HG03565 (cell line): Measurements from ENCODE around the gene RAD51B.
"Not testable (repeated sequence)": the region's sequence is repeated elsewhere in the genome, so short reads cannot be mapped to it uniquely, and the experiment has no call there.

ENCODE experiments used
- ATAC-seq: cut with Tn5 transposase; IDR thresholded peaks from one replicate; pipeline ENCODE4 v1.9.1; 2021; ENCODE audit warnings: mild to moderate bottlenecking, moderate library complexity; ENCODE audit not compliant: unreplicated experiment

The RAD51B gene

DNA sequence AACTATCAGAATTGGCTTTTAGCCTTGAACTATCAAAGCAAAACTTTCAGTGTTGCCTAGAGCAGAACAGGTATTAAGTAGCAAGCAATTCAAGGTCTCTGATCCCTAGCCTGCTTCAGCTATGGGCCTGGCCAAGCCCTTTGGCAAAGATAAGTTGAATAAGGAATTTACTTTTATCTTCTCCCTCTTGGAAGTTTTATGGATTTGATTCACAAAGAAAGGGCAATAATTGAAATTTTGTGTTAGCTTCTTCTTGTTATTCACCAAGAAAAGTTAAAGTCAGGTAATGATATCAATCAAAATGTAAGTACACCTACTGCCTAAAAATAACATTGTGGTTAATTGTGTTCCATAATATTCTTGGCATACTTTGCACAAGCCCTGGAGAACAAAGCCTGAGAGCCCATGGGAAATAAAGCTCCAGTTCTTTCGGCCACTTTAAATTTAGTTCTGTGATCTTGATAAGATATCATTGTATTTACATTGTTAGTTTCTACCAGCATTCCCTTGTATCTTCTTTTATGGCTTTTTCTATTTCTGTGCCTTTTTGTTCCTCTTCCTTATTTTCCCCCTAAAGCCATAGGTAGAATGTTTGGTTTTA, 158.0 kb downstream of the RAD51B start:
- ATAC-seq: no peak

DNA sequence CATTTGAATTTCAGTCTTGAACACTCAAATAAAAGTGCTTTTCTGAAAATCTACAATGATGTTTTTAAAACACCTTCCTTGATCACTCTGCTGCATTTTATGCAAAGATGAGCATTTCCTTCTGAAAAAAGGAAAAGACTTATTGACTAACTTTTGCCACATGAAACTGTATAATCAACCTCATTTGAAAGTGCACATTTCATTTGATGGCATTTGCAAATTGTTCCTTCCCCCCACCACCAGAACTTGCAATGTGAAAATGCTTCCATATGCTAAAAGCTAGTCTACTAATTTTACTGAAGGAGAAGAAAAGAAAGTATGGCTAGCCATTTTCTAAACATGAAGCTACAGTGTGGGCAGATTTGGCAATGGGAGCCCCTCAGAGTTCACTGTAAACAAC, 159.2 kb downstream of the RAD51B start:
- ATAC-seq: no peak

DNA sequence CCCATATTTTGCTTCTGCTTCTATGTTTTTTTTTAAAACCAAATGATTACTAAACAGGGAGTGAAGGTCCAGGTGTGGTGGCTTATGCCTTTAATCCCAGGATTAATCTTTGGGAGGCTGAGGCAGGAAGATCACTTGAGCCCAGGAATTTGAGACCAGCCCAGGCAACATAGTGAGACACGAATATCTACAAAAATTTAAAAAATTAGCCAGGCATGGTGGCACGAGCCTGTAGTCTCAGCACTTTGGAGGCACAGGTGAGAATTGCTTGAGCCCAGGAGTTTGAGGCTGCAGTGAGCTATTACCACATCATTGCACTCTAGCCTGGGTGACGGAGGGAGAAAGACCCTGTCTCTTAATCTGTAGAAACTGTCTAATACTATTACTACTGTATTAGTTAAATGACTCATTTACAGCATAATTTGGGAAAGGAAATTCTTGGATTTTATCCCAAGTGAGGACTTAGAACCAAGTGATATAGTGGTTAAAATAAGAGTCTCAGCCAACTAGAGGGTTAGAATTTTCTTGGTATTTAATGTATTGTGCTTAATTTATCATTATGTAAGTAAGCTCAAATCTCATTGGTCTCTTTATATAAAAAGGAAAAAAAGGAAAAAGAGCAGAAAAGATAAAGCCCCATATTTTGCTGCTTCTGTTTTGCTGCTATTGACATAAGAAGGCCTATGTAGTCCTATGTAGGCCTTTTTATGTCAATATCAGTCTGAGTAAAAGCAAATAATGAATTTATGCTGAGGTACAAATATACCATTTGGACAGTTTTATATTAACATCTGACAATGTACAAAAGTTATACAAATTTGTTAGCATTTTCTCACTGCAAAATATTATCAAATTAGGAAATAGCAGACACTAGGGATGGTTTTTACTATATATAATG, 163.4 kb downstream of the RAD51B start:
- no peak for ATAC-seq

DNA sequence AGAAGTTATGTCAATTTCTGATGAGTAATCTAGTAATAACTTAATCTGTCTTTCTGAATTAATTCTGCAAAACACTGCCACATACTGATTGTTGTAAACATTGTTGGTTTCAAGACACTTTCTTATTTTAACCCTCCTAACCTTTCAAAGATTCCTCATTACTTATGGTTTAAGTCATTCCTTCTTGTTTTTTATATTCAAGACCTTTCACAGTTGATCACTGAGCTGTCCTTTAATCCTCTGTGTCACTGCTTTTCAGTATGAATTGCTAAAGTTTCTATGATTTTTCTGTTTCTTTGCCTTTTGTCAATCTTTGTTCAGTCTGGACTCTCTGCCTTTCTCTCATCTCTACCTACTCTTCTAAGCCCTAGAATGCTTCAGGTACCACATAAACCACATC, 164.7 kb downstream of the RAD51B start:
- no peak for ATAC-seq

DNA sequence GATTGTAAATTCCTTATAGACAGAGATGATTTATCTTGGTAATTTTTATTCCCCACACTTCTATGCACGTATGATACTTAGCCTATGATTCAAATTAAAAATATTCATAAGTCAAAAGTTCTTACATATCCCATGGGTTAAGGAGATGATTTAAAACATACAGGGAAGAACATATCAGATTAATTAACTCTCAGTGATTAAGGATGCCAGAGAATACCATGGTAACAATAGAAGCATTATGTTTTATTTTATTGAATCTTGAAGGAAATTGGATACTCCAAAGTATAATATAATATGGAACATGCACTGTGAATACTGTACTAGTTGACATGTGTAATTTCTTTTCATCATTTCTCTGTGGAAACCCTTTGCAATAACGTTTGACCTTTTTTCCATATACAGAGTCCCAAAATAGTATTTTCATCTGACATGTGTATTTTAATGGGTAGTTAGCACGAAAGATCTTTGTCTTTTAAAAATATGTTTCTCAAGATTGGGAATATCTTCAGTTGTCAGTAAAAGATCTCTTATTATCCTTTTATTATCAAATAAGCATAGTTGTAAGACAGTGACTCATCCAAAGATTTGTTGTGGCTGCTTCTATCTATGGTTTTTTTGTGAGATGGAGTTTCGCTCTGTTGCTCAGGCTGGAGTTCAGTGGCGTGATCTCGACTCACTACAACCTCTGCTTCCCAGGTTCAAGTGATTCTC, 166.7 kb downstream of the RAD51B start:
- ATAC-seq: no peak

DNA sequence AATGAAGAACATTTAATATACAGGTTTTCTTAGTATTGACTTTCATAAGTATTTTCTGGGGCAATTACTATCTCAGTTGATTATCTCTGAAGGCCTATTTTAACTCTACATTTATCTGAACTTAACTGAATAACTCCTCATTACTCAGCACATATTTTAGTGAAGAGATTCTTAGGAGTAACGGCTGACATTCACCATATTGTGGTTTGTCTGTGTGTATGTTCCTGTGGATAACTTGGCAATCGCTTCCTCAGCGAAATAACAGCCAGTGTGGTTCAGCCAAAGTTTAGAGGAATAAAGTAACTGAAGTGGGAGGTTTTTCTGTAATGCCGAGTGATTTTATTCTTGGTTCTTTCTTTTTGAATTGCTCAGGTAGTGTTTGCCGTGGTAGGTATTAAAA, 168.0 kb downstream of the RAD51B start:
- no peak for ATAC-seq

DNA sequence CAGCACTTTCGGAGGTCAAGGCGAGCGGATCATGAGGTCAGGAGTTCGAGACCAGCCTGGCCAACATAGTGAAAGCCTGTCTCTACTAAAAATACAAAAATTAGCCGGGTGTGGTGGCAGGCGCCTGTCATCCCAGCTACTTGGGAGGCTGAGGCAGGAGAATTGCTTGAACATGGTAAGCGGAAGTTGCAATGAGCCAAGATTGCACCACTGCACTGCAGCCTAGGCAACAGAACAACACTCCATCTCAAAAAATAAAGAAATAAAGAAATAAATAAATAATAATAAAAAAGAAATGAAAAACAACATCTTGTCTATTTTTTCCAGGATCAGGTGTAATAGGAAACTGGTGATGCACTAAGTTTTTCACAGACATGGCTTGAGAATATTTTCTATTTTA, 168.6 kb downstream of the RAD51B start:
- ATAC-seq: not testable (repeated sequence)

DNA sequence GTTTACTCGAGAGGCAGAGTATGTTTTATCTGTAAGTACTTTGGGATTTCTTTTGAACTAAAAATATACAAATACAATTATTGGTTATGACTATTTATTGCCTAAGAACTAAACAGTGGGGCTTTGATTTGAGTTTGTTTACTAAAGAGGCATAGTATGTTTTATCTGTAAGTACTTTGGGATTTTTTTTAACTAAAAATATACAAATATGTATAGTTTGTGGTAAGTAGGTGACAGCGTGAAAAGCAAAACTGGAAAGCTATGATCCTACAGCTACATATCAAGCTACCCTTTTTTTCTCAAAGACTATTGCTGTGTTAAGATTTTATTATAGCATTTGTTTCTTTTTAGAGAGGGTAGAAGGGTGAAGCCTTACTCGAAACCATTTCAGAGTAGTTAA, 171.0 kb downstream of the RAD51B start:
- no peak for ATAC-seq

DNA sequence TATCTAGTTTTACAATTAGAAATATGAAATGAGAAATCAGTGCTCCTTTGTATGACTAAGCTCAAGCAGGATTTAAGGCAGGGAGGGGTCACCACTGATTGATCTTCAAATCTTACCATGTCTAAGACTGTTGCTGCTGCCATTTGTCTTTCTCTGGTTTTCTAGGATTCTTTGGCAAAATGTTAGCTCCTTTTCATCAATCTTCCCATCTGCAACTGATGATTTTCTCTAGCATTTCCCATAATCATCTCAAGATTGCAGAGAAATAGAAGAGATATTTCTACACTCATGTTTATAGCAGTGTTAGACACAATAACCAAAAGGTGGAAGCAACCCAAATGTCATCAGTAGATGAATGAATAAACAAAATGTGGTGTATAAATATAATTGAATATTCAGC, 175.0 kb downstream of the RAD51B start:
- ATAC-seq: no peak

DNA sequence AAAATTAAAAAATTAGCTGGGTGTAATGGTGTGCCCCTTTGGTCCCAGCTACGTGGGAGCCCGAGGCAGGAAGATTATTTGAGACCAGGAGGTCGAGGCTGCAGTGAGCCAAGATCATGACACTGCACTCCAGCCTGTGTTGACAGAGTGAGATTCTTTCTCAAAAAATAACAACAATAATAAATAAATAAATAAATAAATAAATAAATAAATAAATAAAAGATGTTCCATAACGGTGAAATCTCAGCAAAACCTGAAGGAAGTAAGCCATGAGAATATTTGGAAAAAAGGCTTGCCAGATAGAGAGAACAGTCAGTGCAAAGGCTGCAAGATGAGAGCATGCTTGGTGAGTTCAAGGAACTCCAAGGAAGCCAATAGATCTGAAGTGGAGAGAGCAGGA, 176.7 kb downstream of the RAD51B start:
- ATAC-seq: no peak

DNA sequence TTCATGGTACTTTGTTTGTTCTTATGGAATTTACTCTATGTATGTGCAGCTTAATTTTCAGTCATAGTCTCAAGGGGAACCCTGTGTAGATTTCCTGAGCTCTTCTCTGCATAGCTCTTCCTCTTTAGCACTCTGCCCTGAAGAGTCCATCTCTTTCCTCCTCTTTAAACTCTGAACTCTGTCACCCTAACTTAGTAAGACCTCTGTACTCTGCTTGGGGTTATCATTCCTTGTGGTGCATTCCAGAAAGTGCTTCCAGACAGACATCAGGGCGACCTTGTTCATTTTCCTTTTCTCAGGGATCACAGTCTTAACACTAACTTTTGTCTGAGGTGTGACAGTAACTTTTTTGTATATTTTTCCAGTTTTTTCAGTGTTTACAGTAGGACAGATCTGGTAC, 179.3 kb downstream of the RAD51B start:
- no peak for ATAC-seq

DNA sequence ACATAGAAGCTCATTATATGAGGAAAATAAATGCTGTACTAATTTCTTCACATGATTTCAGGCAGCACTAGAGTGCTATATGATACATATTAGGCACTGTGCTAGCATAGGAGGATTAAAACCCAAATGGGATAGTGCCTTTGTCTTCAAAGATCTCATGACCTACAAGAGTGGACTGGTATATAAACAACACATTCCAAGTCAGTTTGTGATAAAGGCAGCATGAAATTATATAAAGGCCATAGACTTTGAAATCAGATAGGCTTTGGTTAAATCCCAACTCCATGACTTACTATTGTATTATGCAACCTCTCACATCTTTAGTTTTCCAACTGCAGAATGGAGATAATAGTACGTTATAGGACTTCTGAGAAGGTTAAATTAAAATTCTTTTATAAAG, 179.7 kb downstream of the RAD51B start:
- no peak for ATAC-seq

DNA sequence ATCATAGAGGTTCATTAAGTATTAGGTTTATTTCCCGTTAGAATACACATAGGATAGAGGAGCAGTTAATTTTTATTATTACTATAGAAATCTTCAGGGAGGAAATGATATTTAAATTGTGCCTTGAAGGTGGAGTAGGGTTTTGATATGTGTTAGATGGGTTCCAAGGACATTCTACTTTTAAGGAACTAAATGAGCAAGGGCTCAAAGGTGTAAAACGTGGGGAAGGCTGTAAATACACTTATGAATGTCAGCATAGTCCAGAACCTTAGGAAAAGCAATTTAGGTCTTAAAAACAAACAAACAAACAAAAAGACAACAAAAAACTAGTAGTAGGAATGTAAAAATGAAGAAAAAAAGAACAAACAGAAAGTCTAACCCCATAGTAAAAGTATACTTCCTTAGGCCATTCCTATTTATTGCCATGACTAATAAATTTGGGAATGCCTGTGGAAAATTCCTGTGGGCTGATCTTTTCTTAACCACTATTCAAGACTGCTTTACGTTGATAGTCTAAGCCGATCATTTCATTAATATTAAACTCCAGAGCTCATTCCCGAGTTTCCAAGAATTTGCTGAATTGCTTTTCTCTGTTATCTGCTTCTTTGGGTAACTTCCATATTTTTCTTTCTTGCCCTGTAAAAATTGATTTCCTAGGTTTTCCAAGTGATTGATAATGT, 180.3 kb downstream of the RAD51B start:
- ATAC-seq: no peak

DNA sequence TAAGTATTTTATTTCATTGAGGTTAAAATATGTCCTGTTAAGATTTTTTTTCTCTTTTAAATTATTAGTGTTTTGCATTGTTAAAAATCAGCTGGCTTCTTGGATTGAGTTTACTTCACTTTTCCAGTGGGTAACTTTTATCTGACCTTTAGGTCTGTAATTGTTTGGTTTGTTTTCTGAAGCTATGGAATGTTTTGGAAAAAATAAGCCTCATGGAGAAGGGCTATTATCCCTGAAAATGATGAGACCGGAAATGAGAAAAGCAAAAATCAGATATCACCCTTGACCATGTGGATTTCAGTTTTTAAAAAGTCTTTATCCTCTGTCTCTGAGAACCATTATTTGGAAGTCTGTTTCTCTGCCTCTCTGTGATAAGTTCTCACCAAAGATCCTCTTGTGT, 180.9 kb downstream of the RAD51B start:
- no peak for ATAC-seq

DNA sequence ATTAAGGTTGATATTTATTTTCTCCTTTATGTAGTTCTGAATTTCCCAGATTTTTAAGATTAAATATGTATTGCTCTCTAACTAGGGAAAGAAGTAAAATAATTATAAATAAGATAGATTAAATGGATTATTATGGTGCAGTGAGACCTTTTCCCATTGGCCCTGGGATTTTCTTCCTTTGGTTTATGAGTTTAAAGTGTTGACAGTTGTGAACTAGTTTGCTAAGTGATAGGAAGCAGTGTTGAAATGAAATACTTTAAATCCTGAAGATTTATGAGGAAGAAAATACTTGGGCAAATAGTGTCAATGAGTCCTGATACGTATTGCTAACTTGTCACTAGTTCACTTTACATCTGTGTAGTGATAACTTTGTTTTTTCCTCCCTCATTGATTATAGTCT, 188.9 kb downstream of the RAD51B start:
- no peak for ATAC-seq

DNA sequence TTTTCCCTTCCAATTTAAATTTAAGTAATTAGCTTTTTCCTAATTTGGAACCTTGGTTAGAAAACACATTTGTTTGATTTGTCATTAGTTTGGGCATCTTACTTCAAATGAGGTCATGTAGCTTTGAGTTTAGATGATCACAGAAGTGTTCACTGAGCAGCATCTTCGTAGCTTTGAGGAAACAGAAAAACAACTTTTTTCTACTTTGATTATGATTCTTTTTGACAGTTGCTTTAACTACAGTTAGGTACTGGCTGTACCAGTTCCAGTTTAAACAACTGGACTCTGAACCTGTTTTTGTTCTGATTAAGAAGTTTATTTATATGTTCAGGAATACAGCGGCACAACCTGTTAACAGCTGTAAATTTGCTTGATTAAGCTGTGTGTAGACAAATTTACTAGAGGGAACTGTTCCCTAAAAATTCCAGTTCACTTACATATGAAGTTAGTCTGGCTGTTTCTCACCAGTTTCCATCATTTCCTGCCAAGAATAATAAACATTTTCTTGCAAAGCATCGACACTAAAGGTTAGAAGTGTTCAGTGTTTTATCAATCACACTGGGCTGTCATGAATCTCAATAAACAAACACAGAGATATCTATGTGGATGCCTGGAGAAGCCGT, 191.9 kb downstream of the RAD51B start:
- ATAC-seq: no peak

DNA sequence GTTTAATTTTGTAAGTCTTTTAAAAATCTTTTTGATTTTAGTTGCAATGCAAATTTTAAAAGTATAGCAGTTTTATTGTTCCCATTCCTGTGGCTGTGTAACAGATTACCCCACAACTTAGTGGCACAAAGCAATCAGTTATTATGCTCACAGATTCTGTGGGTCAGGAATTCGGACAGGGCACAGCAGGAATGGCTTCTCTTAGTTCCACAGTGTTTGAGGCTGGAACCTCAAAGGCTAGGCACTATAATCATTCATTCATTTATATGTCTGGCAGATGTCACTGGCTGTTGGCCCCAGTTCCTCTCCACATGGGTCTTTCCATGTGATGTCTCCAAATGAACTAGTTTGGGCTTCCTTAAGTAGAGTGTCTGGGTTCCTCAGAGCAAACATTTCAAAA, 193.3 kb downstream of the RAD51B start:
- no peak for ATAC-seq

DNA sequence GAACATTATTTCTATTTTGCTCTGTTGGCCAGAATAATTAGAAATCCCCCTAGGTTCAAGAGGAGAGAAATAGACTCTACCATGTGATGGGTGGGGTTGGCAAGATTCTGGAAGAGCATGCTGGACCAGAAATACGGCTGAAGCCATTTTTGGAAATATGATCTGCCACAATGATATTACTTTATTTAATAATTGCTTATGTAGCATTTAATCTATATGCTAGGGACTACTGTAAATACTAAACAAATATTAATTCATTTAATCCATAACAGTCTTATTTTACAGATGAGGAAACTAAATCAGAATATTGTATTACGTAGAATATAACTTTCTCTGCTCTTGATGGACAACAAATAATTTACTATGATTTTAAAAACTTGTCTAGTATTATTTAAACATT, 193.7 kb downstream of the RAD51B start:
- ATAC-seq: no peak

DNA sequence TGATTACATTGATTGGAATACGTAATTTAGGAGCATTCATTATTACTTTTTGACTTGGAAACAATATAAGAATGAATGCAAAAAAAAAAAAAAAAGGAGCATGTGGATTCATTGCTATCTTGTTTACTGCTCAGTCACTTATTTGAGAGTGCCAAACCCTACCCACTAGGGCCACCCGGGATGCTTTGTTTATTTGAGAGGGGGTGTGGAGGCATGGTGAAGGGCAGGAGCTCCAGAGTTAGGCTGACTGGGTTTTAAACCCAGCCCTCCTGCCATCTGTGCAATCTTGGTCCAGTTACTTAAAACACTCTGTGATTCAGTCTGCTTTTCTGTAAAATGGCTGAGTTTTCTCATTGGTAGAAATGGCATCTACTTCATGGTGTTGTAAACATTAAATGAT, 195.2 kb downstream of the RAD51B start:
- no peak for ATAC-seq

DNA sequence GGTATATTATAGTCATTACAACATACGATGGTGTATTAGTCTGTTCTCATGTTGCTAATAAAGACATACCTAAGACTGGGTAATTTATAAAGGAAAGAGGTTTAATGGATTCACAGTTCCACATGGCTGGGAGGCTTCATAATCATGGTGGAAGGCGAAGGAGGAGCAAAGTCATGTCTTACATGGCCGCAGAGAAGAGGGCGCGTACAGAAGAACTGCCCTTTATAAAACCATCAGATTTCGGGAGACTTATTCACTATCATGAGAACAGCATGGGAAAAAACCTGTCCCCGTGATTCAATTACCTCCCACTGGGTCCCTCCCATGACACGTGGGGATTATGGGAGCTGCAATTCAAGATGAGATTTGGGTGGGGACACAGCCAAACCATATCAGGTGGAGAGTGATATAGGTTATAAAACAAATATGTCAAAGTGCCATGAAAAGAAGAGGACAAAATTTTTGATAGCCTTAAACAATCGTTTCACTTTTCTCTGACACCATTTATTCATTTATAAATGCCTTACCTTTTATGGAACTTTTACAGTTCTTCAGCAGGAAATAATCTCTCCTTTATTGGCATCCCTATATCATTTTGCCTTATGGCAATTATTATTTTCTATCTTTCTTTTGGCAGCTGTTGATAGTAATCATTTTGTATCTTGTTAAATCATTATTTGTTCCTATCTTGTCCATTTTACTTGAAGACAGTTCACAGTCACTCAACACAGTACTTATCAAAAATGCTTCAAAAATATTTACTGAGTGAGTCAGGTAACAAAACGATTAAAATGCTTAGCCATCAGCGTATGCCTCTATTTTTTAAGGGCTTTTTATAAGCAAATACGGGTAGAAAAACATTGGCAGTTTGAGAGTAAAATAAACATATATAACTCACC, 196.0 kb downstream of the RAD51B start:
- ATAC-seq: no peak
